ENCODE data around the gene BANF2.

DNA sequence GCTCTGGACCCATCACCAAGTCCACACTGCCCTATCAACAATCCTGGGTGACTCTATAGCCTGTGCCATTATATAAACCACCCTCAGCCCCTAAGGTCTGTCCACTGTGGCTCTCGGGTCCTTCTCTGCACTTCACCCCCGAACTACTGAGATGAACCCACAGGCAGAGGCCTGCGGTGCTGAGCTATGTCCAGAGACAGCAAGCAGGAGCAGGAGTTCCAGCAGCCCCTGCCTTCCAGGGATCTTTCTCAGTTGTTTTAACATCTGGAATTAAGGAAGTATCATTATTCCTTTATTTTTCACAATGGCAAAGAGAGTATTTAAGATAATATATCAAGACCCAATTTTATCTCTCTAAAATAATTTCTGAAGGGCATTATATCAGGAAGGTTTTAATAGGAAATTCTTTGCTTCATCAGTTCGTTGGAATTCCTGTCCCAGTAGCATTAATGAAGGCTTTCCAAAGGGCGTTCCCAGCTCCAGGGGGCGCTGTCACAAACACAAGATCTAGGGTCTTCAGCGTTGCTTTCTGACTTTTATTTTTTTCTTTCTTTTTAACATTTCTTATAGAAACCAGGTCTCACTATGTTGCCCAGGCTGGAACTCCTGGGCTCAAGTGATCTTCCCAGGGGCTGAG lies 45.0 kb upstream of the BANF2 start:
- TF ChIP-seq, protein P1, sequence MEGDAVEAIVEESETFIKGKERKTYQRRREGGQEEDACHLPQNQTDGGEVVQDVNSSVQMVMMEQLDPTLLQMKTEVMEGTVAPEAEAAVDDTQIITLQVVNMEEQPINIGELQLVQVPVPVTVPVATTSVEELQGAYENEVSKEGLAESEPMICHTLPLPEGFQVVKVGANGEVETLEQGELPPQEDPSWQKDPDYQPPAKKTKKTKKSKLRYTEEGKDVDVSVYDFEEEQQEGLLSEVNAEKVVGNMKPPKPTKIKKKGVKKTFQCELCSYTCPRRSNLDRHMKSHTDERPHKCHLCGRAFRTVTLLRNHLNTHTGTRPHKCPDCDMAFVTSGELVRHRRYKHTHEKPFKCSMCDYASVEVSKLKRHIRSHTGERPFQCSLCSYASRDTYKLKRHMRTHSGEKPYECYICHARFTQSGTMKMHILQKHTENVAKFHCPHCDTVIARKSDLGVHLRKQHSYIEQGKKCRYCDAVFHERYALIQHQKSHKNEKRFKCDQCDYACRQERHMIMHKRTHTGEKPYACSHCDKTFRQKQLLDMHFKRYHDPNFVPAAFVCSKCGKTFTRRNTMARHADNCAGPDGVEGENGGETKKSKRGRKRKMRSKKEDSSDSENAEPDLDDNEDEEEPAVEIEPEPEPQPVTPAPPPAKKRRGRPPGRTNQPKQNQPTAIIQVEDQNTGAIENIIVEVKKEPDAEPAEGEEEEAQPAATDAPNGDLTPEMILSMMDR (IDR thresholded peaks at IDR 0.05): peak in 1 of 3 experiments; percentile 17
- TF ChIP-seq POLR2A (IDR thresholded peaks at IDR 0.05): no peak

All from vagina (tissue), 2 donors.